ENCODE results near the gene TNFSF8.

Gene TNFSF8, protein sequence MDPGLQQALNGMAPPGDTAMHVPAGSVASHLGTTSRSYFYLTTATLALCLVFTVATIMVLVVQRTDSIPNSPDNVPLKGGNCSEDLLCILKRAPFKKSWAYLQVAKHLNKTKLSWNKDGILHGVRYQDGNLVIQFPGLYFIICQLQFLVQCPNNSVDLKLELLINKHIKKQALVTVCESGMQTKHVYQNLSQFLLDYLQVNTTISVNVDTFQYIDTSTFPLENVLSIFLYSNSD

DNA sequence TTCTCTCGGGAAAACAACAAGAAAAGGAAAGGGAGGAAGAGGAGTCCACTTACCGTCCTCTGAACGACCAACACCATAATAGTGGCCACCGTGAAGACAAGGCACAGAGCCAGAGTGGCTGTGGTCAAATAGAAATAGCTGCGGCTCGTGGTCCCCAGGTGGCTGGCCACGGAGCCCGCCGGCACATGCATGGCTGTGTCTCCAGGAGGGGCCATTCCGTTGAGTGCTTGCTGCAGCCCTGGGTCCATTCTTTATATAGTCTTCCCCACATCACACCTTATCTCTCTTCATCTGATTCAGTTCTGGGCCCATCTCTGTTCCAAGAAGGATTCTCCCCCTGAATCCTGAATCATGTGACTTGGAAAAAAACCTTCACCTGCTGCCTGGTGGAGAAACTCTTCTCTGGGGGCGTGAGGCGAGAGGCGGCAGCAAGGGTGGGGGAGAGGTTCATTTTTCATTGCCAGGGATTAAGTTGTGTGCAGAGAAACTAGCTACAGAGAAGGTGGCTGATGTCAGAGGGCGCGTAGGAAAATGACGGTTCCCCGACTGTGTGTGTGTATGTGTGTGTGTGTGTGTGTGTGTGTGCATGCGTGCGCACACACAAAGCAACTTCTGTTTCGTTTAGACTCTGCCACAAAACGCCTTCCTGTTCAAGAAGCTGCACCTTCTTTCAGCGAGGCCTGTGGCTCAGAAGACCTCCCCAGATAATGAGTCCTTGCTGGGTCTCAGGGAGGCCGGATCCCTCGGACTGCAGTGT, at the start of gene TNFSF8:
TSS of gene TNFSF8 (minus strand) at position 536 of the 757 bp plus-strand sequence. CDS start at position 248, 288 bp downstream.
- peak; percentile 72 to 75 for DNase-seq

DNA sequence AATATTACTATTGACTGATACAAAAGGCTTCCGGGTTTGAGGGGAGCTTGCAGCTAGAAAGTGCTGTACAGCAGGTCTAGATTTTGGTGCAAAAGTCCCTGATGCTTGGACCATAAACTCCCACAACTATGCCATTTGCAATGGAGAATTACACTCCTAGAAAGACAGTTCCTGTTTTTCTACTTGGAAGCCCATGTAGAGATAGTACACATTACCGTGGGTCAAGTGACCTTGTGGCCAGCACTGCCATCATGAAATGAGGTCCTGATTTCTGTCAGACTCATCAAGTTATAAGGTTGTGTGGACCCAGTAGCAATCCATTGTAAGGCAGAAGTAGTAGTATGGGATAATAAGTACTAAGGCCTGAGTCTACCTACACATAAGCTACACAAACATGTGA, 42.8 kb upstream of the TNFSF8 start:
- no peak for DNase-seq

DNA sequence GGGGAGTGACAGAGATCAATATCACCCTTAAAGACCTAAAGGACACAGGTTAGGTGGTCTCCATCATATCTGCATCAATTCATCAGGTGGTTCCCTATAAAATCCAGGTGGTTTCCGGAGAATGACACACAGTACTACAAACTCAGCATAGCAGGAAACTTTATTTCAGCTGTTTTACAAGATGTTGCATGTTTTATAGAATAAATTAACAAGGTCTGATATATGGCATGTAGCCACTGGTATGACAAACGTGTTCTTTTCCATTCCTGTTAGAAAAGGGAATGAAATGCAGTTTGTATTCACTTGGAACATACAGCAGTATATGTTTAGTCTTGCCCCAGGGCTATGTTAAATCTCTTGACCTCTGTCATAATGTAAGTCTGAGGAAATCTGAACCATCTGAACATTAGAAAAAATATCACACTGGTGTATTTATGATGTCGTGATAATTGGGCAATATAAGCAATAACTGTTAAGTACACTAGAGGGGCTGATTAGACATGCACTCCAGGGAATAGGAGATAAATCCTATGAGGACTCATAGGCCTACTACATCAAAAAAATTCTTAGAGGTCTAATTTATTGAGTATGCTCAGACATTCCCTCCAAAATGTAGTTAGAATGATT, 42.2 kb upstream of the TNFSF8 start:
- DNase-seq: no peak

DNA sequence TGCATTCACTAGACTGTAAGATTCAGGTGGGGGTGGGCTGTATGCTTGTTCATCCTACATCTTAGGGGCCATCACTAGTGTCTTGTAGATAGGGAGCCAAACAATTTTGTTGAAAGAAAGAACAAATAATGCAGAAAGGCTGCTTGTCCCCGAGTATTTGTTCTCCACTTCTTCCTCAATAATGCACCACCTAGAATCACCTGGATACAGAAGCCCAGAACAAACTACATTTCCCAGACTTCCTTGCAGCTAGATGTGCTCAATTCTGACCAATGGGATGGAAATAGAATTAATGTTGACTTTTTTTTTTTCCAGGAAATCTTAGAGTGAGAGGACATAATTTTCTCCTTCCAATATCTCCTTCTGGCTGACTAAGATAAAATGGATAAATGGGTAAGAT, 38.9 kb upstream of the TNFSF8 start:
- peak in 1 of 2 experiments; percentile 3 for DNase-seq

DNA sequence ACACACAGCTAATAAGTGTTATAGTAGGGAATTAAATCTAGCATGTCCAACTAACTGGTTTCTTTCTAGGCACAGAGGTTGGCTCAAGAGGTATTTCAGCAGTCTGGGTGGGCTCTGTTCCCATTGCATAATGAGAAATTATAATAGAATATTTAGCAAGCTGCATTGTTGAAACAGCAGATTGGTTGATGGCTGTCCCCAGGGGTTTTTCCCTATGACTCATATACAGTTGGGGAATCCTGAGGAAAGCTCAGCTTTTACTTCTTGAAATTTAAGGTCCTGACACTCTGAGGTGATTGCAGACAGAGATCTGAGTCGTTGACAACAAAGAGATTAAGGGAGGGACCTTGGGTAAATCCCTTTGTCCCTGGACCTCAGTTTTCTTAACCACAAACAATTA, 38.3 kb upstream of the TNFSF8 start:
- no peak for DNase-seq

DNA sequence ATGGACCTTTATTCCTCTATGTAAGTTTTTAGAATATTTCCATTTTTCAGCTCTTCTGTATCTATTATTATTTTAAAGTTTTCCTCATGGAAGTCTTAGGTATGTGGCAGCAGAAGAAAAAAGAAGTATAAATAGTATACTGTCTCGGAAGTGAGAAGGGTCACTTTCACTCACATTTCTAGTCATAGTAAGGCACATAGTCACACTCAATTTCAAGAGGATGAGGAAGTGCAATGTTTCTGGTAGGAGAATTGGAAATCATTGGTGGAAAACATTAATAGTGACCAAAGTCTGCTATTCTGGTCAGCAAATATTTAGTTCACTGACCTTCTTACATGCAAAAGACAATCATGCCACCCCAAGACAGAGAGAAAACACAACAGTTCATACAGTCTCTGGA, 35.2 kb upstream of the TNFSF8 start:
- no peak for DNase-seq

DNA sequence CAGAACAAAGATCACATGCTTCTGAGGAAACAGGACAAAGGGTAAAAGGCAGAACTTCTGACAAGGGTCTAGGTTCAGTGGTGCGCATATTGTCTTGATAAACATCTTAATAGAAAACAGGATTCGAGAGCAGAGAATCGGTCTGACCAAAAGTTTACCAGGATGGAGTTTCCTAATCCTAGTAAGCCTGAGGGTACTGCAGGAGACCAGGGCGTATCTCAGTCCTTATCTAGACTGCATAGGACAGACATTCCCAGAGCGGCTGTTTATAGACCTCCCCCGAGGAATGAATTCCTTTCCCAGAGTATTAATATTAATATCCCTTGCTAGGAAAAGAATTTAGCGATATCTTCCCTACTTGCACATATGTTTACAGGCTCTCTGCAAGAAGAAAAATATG, 32.4 kb upstream of the TNFSF8 start:
- no peak for DNase-seq

DNA sequence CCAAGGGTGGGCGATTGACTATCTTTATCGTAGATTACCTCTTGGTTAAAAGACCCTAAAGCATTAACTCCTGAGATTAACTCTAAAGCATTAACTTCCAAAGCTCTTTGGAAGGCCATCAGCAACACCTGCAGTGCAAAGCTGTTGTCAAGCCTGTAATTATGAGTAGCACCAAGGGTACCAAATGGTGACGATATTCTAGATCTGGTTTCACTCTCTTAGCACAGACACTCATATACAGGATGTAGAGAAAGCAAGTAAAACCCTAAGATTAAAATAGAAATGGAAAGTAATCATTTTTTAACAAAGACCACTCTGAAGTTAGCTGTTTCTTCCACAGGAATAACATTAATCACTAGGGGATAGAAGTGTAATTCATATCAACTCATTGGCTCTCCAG, 29.9 kb upstream of the TNFSF8 start:
- no peak for DNase-seq

DNA sequence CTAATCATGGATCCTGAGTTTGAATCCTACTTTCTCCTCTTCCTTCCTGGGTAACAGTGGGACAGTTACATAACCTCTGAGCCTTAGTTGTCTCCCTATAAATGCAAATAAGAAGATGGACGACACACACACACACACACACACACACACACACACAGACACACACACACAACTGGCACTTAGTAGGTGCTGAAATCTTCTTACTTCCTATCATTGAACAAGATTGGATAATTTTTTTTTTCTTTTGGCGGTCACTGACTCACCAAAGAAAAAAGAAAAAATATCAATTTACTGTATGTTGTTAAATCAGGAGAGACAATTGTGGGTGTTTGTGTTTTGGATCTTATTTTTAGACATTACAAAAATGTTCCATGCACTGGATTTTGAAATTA, 28.4 kb upstream of the TNFSF8 start:
- DNase-seq: no peak

DNA sequence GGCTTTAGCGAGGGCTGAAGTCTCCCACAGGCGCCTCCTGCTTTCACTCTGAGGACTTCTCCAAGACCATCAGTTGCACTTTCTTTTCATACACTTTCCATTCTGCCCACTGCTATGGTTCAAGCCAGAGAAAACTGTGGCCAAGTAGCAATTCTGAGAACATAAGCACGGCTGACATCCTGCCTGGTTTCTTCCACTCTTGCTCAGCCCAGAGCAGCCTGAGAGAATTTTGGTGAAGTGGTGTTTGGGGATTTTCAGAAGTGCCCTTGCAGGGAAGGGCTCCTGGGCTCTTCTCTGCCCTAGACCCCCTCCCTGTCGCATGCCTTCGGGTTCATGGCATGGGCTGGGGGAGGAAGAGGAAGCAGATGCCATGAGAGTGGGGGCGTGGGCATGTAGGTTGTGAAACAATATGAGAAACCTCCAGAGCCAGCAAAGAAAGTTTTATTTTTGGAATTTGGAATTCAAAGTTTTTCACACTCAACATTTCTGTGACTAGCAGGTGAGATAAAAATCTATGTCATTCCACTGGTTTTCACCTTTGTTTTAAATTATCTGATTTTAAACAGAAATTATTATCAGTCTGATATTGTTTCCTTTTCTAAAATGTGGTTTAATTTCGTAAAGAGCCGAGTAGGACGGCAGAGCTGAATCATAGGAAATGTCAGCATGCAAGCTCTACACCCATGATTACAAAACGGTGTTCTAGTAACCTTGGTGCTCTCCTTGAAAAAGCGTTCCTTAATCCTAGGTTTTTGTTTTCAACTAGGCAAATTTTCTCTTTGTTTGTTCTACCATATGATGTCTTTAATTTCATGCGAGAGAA, 27.8 kb upstream of the TNFSF8 start:
- DNase-seq: no peak

DNA sequence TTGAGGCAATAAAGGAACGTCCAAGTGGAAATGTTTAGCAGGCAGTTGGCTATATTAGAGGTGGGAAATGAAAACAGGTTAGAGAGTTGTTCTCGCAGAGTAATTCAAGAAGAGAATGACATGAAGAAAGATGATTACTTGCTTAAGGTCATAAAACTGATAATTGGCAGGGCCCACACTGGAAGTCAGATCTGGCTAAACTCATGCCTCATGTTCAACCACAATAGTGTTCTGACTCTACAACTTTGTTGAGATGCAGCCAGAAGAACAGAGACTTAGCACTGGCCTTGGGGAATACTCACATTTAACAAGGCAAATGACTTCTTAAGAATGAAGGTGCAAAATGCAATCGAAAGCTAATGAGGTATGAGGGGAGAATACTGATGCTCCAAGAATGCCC, 27.2 kb upstream of the TNFSF8 start:
- DNase-seq: no peak

DNA sequence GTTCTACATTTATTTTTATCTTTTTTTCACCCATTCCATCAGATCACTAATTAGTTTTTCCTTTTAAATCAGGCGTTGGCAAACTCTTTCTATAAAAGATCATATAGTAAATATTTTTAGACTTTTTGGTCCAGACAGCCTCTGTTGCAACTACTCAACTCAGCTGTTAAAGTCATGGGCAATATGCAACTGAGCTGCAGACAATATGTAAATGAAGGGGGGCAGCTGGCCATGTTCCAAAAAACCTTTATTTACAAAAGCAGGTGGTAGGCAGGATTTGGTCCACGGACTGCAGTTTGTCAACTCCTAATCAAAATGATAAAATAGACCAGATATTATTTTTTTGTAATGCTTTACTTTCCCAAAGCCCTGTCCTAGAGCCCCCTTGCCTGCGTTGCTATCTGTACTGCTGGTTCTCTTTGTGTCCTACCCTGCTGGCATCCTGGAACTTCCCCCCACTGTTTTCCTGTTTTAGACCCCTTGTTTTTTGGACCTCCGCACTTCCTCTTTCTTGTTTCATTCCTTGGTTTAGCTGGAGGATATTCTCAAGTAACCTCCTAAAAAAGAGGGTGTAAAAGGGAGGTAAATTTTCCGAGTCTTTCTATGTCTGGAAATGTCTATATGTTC, 24.7 kb upstream of the TNFSF8 start:
- DNase-seq: peak in 1 of 2 experiments; percentile 31

DNA sequence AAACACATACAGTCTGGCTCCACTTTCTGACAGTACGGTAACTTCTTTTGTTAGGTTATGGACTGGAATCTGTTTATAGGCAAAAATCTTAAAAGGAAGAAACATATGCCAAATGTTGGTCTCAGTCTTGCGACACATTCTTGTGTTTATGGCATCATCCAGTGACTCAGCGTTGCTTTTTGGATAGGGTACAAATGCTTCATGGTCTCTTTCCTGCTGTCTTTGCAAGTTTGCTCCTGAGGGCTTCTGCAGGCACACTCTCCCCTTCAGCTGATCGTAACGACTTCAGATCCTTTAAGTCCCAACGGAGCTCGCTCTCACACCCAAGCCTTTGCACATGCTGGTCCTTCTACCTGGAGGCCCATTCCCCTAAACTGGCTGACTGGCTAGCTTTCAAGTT, 23.6 kb upstream of the TNFSF8 start:
- DNase-seq: no peak

DNA sequence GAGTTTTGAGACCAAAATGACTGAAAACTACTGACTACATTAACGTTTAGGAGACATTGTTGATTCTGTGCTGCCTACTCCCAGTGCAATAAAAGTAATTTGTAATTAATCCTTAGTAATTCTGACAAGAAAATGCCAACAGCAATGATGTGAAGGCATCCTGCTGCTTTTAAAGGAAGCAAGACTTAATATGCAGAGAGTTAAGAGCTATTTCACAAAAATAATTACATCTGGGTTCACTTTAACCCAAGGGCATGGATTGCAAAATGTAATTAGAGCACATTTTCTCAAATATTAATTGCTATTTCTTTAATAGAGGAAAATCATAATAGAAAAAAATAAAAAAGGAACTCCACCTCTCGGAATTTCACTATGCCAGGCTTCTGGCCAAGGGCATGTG, 22.7 kb upstream of the TNFSF8 start:
- no peak for DNase-seq

DNA sequence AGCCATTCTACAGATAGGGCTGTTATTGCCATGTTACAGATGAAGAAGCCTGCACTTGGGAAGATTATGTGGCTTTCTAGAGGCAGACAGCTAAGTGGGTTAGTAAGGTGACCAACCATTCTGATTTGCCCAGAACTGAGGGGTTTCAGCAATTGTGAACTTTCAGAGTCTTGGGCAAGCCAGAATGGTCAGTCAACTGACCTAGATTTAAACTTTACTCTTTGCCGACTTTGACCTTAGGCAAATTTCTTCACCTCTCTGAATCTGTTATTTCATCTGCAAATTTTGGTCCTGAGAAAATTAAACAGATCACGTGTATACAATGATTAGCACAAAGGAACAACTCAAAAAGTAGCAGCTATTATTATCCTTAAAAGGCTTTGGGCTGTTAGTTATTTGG, 20.4 kb upstream of the TNFSF8 start:
- no peak for DNase-seq

DNA sequence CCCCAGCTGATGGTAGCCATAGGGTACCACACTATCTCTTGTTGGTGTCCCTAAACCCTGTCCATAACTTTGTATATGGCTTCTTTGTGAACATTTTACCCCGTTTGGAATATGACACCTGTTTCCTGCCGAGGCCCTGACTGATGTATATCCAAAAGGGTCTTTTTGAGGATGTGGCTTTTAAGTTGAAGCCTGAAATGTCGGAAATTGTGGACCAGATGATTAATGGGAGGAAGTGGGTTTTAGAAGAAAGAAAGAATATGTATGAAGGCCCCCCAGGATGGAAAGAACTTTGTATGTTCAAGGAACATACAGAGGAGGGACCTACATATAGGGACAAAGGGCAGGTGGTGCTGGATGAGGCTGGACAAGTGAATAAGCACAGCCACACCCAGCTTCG, 16.7 kb upstream of the TNFSF8 start:
- DNase-seq: no peak

DNA sequence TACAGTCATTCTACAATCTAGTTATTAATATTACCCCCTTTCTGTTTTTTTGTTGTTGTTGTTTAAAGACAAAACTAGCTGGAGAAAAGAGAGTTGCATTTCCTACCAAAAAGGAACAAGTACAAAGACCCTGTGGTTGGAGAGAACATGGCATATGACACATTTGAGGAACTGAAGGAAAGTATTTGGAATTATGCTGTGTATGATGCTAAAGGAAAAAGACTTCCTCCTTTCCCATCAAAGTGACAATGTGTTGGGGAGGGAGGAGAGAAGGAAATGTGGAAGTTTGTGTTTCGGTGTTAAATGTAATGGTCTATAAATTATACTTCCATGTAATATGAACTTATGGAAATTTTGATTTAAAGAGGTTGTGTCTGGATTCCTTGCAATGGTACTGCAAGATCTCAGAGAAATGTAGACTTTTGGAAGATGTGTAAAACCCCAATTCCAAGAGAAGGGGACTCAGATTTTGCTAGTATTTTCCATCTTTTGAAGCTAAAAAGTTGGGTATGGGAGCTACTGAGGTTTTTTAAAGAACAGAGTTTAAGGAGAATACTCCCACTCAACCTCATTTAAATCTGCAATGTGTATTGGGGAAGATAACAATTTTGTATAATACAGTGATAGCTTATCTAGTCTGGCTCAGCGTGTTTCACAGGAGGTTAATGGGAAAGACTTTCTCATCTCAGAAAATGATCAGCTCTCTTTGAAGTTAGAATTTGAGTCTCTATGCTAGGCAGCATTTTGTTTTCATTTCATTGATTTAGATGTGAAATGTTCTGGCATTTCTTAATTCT, 15.4 kb upstream of the TNFSF8 start:
- DNase-seq: no peak

DNA sequence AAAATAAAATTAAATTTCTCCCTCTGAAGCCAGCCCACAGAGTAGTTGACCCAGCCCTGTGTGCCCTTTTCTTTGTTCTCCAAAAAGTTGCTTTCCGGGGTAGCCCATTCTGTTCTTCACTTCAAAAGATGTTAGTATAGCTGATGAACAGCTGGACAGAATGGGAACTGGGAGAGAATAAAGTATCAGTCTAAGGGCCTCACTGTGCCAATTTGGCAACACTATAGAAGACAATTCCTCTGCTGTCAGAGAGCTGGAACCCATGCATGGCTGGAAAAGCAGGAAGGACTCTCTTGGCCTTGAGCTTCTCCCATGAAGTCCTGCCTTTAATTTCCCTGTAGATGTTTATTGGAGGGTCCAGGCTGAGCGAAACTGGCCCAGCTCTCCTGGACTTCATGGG, 11.0 kb upstream of the TNFSF8 start:
- no peak for DNase-seq

DNA sequence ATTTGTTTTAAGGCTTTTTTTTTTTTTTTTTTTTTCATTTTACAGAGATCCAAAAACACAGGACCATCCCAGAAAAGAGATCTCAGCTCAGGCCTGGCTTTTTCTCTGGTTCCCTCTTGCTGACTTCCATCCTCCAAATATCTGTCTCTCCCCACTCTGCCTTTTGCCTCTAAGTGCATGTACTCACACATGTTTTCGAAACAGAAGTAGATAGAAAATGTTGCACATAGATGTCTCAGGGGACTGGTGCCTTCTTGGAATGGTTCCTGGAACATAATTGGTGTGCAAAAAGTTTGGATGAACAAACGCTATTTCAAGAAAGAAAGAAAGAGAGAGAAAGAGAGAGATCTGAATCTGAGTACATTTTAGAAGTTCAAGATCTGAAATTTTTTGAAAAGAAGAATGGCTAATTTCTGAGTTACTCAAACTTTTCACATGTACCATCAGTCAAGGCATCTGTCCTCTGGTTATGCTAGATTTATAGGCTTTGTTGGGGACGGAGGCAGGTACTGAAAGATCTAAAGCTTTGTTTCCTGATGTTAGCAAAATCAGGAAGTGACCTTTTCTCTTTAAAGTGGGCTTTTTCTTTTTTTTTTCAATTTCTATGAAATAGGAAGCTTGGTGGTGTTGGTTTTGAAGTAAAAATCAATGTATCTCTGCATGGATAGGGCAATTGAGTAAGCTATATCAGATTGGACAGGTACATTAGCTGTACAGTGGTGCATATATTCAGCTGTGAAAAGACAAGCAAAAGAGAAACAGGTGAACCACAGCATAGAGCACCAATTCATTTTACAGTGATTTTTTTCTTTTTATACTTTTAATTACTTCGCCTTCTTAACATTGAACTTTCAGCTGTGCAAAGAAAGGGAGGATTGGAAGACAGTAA, 8.5 kb upstream of the TNFSF8 start:
- DNase-seq: no peak

DNA sequence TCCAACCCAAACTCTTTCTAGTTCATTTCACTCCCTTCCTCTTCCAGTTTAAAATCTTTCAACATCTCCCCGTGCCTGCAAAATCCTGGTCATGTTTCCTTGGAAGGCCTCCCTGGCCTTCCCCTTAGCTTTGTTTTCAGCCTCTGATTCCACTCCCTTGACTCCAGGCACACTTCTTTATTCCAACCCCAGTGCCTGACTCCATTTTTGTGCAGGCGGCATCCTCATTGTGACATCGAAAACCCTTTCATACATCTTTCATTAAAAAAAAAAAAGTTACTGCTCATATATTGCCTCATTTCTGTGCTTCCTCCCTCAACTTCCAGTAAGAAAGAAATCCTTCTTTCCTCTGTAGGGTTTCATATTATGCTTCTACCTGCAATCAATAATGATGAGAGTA, 7.1 kb upstream of the TNFSF8 start:
- DNase-seq: no peak

DNA sequence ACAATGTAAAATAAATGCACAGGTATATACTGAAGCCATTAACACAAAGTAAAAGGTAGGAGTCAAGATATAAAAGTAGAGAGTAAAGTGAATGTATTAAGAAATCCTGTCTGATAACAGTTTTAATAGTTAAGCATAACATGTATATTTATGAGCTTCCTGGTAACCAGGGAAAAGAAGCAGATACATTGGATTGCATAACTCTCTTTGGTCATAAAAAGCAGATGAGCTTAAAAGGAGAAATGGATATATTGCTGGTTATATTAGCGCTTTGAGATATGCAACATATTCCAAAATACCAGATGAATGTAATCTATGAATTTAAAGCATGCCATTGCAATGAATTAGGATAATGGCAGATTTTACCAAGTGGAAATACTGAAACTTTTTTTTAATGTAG, 6.2 kb upstream of the TNFSF8 start:
- DNase-seq: no peak
